CD4-positive, alpha-beta T cell (primary cell): ENCODE data around the gene VRK1. TPM values are rescaled to one million over a fixed set of nuclear protein-coding genes. Genes with fewer than 3 reads are reported as not detected.
"Not testable (repeated sequence)": the region's sequence is repeated elsewhere in the genome, so short reads cannot be mapped to it uniquely, and the experiment has no call there.

Source experiments
- ATAC-seq: fragments of 200-7000 bp; cut with Tn5 transposase; one replicate; pipeline ENCODE4 v1.10.0; 2022; ENCODE audit warnings: mild to moderate bottlenecking; ENCODE audit not compliant: poor library complexity
- CTCF ChIA-PET: fragments of 350-600 bp; sonication (Branson Sonifier 250); formaldehyde crosslinking; loops from one replicate; lab custom pipeline; 2021; ENCODE audit warnings: antibody characterized with exemption, inconsistent platforms; lab: Charles Lee
- POLR2A ChIA-PET: fragments of 350-600 bp; sonication (Branson Sonifier 250); formaldehyde crosslinking; loops from one replicate; lab custom pipeline; 2021; ENCODE audit warnings: antibody characterized with exemption, inconsistent platforms; lab: Charles Lee
- DNase-seq, 14 experiments: peaks; one replicate each; pipeline ENCODE4 v3.0.0-alpha.2; 2013 to 2020; ENCODE audit warnings: mixed read lengths in 2 of 14
- H3K27ac ChIP-seq, 2 donors: one replicate each; pipeline versions ENCODE4 v1.5.1 to v1.7.0; 2013; ENCODE audit warnings: low read length in 2 of 2, low read depth in 1 of 2, mild to moderate bottlenecking in 1 of 2
- H3K27me3 ChIP-seq, 2 experiments: 1 replicate in 1 of 2; 2 replicates in 1 of 2; pipeline versions ENCODE4 v1.6.1 to v1.7.0; 2013; ENCODE audit warnings: low read length in 2 of 2, control low read depth in 1 of 2, mild to moderate bottlenecking in 1 of 2, moderate library complexity in 1 of 2; ENCODE audit not compliant: insufficient read depth in 2 of 2, control insufficient read depth in 1 of 2
- H3K36me3 ChIP-seq: one replicate; pipeline ENCODE4 v1.6.1; 2013; ENCODE audit warnings: low read length, control low read depth; ENCODE audit not compliant: insufficient read depth
- H3K4me1 ChIP-seq: one replicate; pipeline ENCODE4 v1.6.1; 2013; ENCODE audit warnings: low read length, control low read depth; ENCODE audit not compliant: insufficient read depth
- H3K4me3 ChIP-seq: one replicate; pipeline ENCODE4 v1.5.1; 2013; ENCODE audit warnings: mild to moderate bottlenecking, low read length, moderate library complexity
- H3K9me3 ChIP-seq, 2 experiments: 1 replicate in 1 of 2; 2 replicates in 1 of 2; pipeline versions ENCODE4 v1.6.1 to v1.7.0; 2013; ENCODE audit warnings: low read length in 2 of 2, mild to moderate bottlenecking in 2 of 2, control low read depth in 1 of 2, moderate library complexity in 1 of 2; ENCODE audit not compliant: control insufficient read depth in 1 of 2, insufficient read depth in 1 of 2
- H3K27ac Mint-ChIP-seq: one replicate; pipeline ENCODE4 v1.8.0; 2020; ENCODE audit warnings: mixed read lengths
- H3K27me3 Mint-ChIP-seq: one replicate; pipeline ENCODE4 v1.8.0; 2021; ENCODE audit warnings: mixed read lengths
- H3K36me3 Mint-ChIP-seq: one replicate; pipeline ENCODE4 v1.8.0; 2021; ENCODE audit warnings: low read depth, mixed read lengths
- H3K4me1 Mint-ChIP-seq: one replicate; pipeline ENCODE4 v1.8.0; 2021; ENCODE audit warnings: low read depth, mixed read lengths
- H3K4me3 Mint-ChIP-seq: one replicate; pipeline ENCODE4 v1.8.0; 2020; ENCODE audit warnings: mild to moderate bottlenecking, mixed read lengths
- H3K9me3 Mint-ChIP-seq: one replicate; pipeline ENCODE4 v1.8.0; 2020; ENCODE audit warnings: mixed read lengths
- intact Hi-C, 2 experiments: fragments of 100-400 bp; cut with DNase I in 1 of 2; cut with micrococcal nuclease in 1 of 2; formaldehyde crosslinking; loops; one replicate each; pipeline versions ENCODE4 v1.15.1 to v1.9.0; 2023 to 2025; cut with DNase I, micrococcal nuclease
- total RNA-seq, 174 experiments: library from RNA in 2 of 174; stranded (reverse) in 2 of 174; gene quantifications; one replicate each; pipeline ENCODE4 v1.2.3 and lab custom pipeline; 2021 to 2026
- TF ChIP-seq, protein P1 (sequence below): fragments of 200-600 bp; IDR thresholded peaks from one replicate; pipeline ENCODE4 v1.8.0; 2022; ENCODE audit warnings: antibody characterized with exemption, mild to moderate bottlenecking

The VRK1 gene
- total RNA-seq, 2 experiments from 2014 or later: 36.7 to 41.0 TPM

GRCh38 chr14:96764012-96764411, 33.2 kb upstream of the VRK1 start:
- Mint-ChIP-seq H3K9me3 (no peaks in the 10 kb centered on the region), H3K27ac (no peak overlapping the region), H3K4me1 (peaks cover 5% of the 10 kb centered on the region), H3K27me3 (peaks cover 11% of the 10 kb centered on the region), H3K36me3 (no peaks in the 10 kb centered on the region), H3K4me3 (no peak overlapping the region)
- H3K36me3 ChIP-seq: no peaks in the 10 kb centered on the region
- peaks cover 1 to 5% of the 10 kb centered on the region in 2 experiments for H3K27me3 ChIP-seq
- H3K4me1 ChIP-seq: no peaks in the 10 kb centered on the region
- no peak overlapping the region for H3K4me3 ChIP-seq
- DNase-seq (no peak), ATAC-seq (no peak)
- CTCF ChIA-PET: no interaction called here
- intact Hi-C loops: no loop called here
- TF ChIP-seq, protein P1, sequence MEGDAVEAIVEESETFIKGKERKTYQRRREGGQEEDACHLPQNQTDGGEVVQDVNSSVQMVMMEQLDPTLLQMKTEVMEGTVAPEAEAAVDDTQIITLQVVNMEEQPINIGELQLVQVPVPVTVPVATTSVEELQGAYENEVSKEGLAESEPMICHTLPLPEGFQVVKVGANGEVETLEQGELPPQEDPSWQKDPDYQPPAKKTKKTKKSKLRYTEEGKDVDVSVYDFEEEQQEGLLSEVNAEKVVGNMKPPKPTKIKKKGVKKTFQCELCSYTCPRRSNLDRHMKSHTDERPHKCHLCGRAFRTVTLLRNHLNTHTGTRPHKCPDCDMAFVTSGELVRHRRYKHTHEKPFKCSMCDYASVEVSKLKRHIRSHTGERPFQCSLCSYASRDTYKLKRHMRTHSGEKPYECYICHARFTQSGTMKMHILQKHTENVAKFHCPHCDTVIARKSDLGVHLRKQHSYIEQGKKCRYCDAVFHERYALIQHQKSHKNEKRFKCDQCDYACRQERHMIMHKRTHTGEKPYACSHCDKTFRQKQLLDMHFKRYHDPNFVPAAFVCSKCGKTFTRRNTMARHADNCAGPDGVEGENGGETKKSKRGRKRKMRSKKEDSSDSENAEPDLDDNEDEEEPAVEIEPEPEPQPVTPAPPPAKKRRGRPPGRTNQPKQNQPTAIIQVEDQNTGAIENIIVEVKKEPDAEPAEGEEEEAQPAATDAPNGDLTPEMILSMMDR: no peak
- no peaks in the 10 kb centered on the region for H3K9me3 ChIP-seq
- H3K27ac ChIP-seq: no peak overlapping the region
- POLR2A ChIA-PET: no interaction called here

- H3K9me3 ChIP-seq, ATAC-seq, H3K4me1 ChIP-seq, H3K9me3 Mint-ChIP-seq, H3K27ac ChIP-seq, POLR2A ChIA-PET, H3K27ac Mint-ChIP-seq, H3K27me3 ChIP-seq, DNase-seq, intact Hi-C loops, H3K36me3 Mint-ChIP-seq, H3K4me3 Mint-ChIP-seq, H3K4me1 Mint-ChIP-seq, H3K36me3 ChIP-seq, H3K4me3 ChIP-seq, CTCF ChIA-PET: not testable (repeated sequence)
- peaks cover 19% of the 10 kb centered on the region for H3K27me3 Mint-ChIP-seq
Measured at GRCh38 chr14:96765205-96765604, 32.0 kb upstream of the VRK1 start.

- no peaks in the 10 kb centered on the region for H3K9me3 Mint-ChIP-seq
- Histone ChIP-seq H3K36me3 (no peaks in the 10 kb centered on the region), H3K4me1 (no peaks in the 10 kb centered on the region), H3K4me3 (no peak overlapping the region), H3K9me3 (no peaks in the 10 kb centered on the region), H3K27ac (no peak overlapping the region), H3K27me3 (peaks cover 14 to 29% of the 10 kb centered on the region in 2 experiments)
- DNase-seq (no peak), ATAC-seq (no peak)
- peaks cover 38% of the 10 kb centered on the region for H3K27me3 Mint-ChIP-seq
- POLR2A ChIA-PET: no interaction called here
- no peak overlapping the region for H3K4me3 Mint-ChIP-seq
- CTCF ChIA-PET: interaction anchor here (0.7 kb wide), 1 partner anchor 941 kb away, joined by 3 read pairs; no protein-coding TSS in a partner anchor
- TF ChIP-seq, protein P1: no peak
- H3K36me3 Mint-ChIP-seq: no peaks in the 10 kb centered on the region
- intact Hi-C loops: no loop called here
- H3K27ac Mint-ChIP-seq: no peak overlapping the region
- H3K4me1 Mint-ChIP-seq: no peaks in the 10 kb centered on the region
Measured at GRCh38 chr14:96772929-96773328, 24.3 kb upstream of the VRK1 start.

DNA sequence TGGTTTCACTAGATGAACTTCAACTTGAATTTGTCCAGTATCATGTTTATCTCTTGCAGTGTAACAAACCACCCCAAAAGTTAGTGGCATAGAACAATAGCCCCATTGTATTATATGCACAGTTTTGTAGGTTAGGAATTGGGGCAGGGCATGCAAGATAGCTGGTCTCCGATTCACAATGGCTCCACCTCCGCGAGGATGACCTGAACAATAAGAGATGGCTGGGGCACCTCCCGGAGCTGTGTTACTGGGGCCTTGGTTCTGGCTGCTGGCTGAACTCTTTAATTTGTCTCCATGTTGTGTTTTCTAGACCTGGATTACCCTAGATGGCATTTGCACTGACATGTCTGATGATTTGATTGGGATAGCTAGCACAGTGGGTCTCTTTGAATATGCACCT, 20.4 kb upstream of the VRK1 start:
- ChIA-PET POLR2A (no interaction called here), CTCF (no interaction called here)
- Mint-ChIP-seq H3K27ac (no peak overlapping the region), H3K36me3 (no peaks in the 10 kb centered on the region), H3K27me3 (peaks cover 19% of the 10 kb centered on the region), H3K4me1 (no peaks in the 10 kb centered on the region), H3K4me3 (no peak overlapping the region), H3K9me3 (no peaks in the 10 kb centered on the region)
- intact Hi-C loops: no loop called here
- Histone ChIP-seq H3K9me3 (no peaks in the 10 kb centered on the region), H3K4me1 (no peaks in the 10 kb centered on the region), H3K36me3 (no peaks in the 10 kb centered on the region), H3K27me3 (peaks cover 0 to 6% of the 10 kb centered on the region in 2 experiments), H3K4me3 (no peak overlapping the region), H3K27ac (no peak overlapping the region)
- ATAC-seq (no peak), DNase-seq (no peak)
- TF ChIP-seq, protein P1: no peak
